HEK293T (cell line): Measurements from ENCODE around the gene TPRKB.

Source experiments
- BHLHE40 ChIP-seq: fragments of 450-650 bp; IDR thresholded peaks from 2 replicates; pipeline ENCODE4 v1.6.1; 2016; ENCODE audit warnings: mild to moderate bottlenecking, moderate library complexity, borderline replicate concordance
- FOXA1 ChIP-seq: fragments of 450-650 bp; IDR thresholded peaks from 2 replicates; pipeline ENCODE4 v1.6.1; 2016; ENCODE audit warnings: mild to moderate bottlenecking
- FOXK2 ChIP-seq: fragments of 450-650 bp; IDR thresholded peaks from 2 replicates; pipeline ENCODE4 v1.6.1; 2016; ENCODE audit warnings: mild to moderate bottlenecking
- HDGF ChIP-seq: fragments of 450-650 bp; IDR thresholded peaks from 2 replicates; pipeline ENCODE4 v1.6.1; 2017; ENCODE audit warnings: antibody characterized with exemption, borderline replicate concordance
- LEF1 ChIP-seq: fragments of 450-650 bp; IDR thresholded peaks from 2 replicates; pipeline ENCODE4 v1.6.1; 2017; ENCODE audit warnings: mild to moderate bottlenecking, borderline replicate concordance
- NFRKB ChIP-seq: fragments of 450-650 bp; IDR thresholded peaks from 2 replicates; pipeline ENCODE4 v1.6.1; 2016; ENCODE audit warnings: mild to moderate bottlenecking, moderate library complexity
- SP1 ChIP-seq: fragments of 450-650 bp; IDR thresholded peaks from 2 replicates; pipeline ENCODE4 v1.6.1; 2017
- SUZ12 ChIP-seq: fragments of 450-650 bp; IDR thresholded peaks from 2 replicates; pipeline ENCODE4 v1.6.1; 2016; ENCODE audit warnings: mild to moderate bottlenecking
- TARDBP ChIP-seq: fragments of 450-650 bp; IDR thresholded peaks from 2 replicates; pipeline ENCODE4 v1.6.1; 2016
- ZNF384 ChIP-seq: fragments of 450-650 bp; IDR thresholded peaks from 2 replicates; pipeline ENCODE4 v1.6.1; 2016

DNA sequence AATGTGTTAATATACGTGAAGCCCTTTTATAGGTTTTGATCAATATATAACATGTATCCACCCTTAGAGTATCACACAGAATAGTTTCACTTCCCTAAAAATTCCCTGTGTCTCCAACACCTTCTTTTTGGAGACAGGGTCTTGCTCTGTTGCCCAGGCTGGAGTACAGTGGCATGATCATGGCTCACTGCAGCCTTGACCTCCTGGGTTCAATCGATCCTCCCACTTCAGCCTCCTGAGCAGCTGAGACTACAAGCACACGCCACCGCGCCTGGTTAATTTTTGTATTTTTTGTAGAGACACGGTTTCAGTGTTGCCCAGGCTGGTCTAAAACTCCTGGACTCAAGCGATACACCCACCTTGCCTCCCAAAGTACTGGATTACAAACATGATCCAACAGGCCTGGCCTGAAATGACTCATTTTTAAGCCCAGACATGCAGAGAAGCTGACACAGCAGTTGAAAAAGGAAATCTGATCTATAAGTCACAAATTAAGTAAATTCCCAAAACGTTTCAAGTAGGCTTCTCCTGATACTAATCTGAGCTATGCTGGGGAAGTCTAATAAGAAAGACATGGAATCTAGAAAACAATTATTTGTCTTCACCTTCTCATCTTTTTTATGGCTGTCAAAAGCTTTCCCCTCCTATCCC lies 39.8 kb upstream of the TPRKB start:
- TF ChIP-seq FOXK2 (no peak), SP1 (no peak), SUZ12 (no peak), TARDBP (no peak), FOXA1 (no peak), HDGF (no peak), LEF1 (no peak), BHLHE40 (no peak), NFRKB (no peak), ZNF384 (no peak)
